A549 (cell line): ENCODE measurements around the gene SF3A1. TPM values are rescaled to one million over a fixed set of nuclear protein-coding genes. Genes with fewer than 3 reads are reported as not detected.

Source experiments
- ATAC-seq, 2 experiments: fragments of 200-7000 bp in 1 of 2; fragments of >200 bp in 1 of 2; cut with Nextera tagmentation in 1 of 2; cut with Tn5 transposase in 1 of 2; 3 replicates each; pipeline versions ENCODE4 v1.8.0 to v1.9.1; 2018 to 2020; ENCODE audit warnings: mild to moderate bottlenecking in 1 of 2, moderate library complexity in 1 of 2
- CTCF ChIA-PET: fragments of 300-600 bp; sonication (Branson Sonifier 250); formaldehyde crosslinking; extraction: SDS; loops from one replicate; lab custom pipeline; 2021; ENCODE audit warnings: antibody characterized with exemption, inconsistent platforms; lab: Yijun Ruan, JAX
- POLR2A ChIA-PET: fragments of 350-600 bp; formaldehyde crosslinking; extraction: SDS; loops from one replicate; lab custom pipeline; 2021; ENCODE audit warnings: antibody characterized with exemption, inconsistent platforms; lab: Yijun Ruan, JAX
- DNase-seq, 2 experiments: peaks; one replicate each; pipeline versions ENCODE4 v3.0.0 to v3.0.0-alpha.2; 2011 to 2016; ENCODE audit warnings: low read depth in 1 of 2, low spot score in 1 of 2
- FAIRE-seq: peaks from 2 replicates; lab custom pipeline; 2011; peaks lifted over from hg19 to GRCh38; lab: Jason Lieb, UNC
- H3K27ac ChIP-seq, 2 experiments: fragments of >200 bp; sonication (Bioruptor Twin); formaldehyde crosslinking; 3 replicates each; pipeline ENCODE4 v1.5.1; 2016 to 2017
- H3K4me1 ChIP-seq: fragments of >200 bp; sonication (Bioruptor Twin); formaldehyde crosslinking; 3 replicates; pipeline ENCODE4 v1.6.1; 2016
- H3K4me2 ChIP-seq: fragments of >200 bp; sonication (Bioruptor Twin); formaldehyde crosslinking; 3 replicates; pipeline ENCODE4 v1.6.1; 2016
- H3K4me3 ChIP-seq: fragments of >200 bp; sonication (Bioruptor Twin); formaldehyde crosslinking; 3 replicates; pipeline ENCODE4 v1.5.1; 2016
- H3K9me3 ChIP-seq: fragments of >200 bp; sonication (Bioruptor Twin); formaldehyde crosslinking; 3 replicates; pipeline ENCODE4 v1.6.1; 2016
- CTCF ChIP-seq: fragments of >200 bp; sonication (Bioruptor Twin); formaldehyde crosslinking; IDR thresholded peaks from 3 replicates; pipeline ENCODE4 v1.5.1; 2016
- FOSB ChIP-seq: fragments of 250-450 bp; sonication (Bioruptor Pico); IDR thresholded peaks from 2 replicates; pipeline ENCODE4 v1.5.0; 2020; ENCODE audit warnings: mild to moderate bottlenecking, moderate library complexity
- FOSL2 ChIP-seq, 2 experiments: fragments of 450-650 bp in 1 of 2; fragments of >200 bp in 1 of 2; sonication (Bioruptor Twin) in 1 of 2; formaldehyde crosslinking; IDR thresholded peaks; 2 replicates each; pipeline versions ENCODE4 v1.5.0 to v1.6.1; 2016 to 2020; ENCODE audit warnings: mild to moderate bottlenecking in 1 of 2, moderate library complexity in 1 of 2
- HEYL ChIP-seq: fragments of 250-450 bp; sonication (Bioruptor Pico); IDR thresholded peaks from 2 replicates; pipeline ENCODE4 v1.8.0; 2021; ENCODE audit warnings: mild to moderate bottlenecking, moderate library complexity
- HMGXB4 ChIP-seq: fragments of 250-450 bp; sonication (Bioruptor Pico); IDR thresholded peaks from 2 replicates; pipeline ENCODE4 v1.5.0; 2021; ENCODE audit warnings: mild to moderate bottlenecking, moderate library complexity, borderline replicate concordance
- HOXB13 ChIP-seq: fragments of 250-450 bp; sonication (Bioruptor Pico); IDR thresholded peaks from 2 replicates; pipeline ENCODE4 v1.5.0; 2020; ENCODE audit warnings: low read depth, mild to moderate bottlenecking, moderate library complexity
- HOXB5 ChIP-seq: fragments of 250-450 bp; sonication (Bioruptor Pico); IDR thresholded peaks from 2 replicates; pipeline ENCODE4 v1.5.0; 2020; ENCODE audit warnings: mild to moderate bottlenecking, moderate library complexity
- MAFK ChIP-seq: fragments of 450-650 bp; IDR thresholded peaks from 2 replicates; pipeline ENCODE4 v1.6.1; 2014; ENCODE audit not compliant: partially characterized antibody
- MAX ChIP-seq: IDR thresholded peaks from 2 replicates; pipeline ENCODE4 v1.6.1; 2012
- MYC ChIP-seq: IDR thresholded peaks from 2 replicates; pipeline ENCODE4 v1.6.1; 2012; ENCODE audit warnings: mild to moderate bottlenecking, inconsistent platforms, low read length, improper control_type of control experiment, borderline replicate concordance
- NFE2L2 ChIP-seq: fragments of 150-350 bp; conservative IDR thresholded peaks from 2 replicates; pipeline ENCODE4 v1.6.1; 2014; ENCODE audit warnings: low read length
- NR3C1 ChIP-seq: fragments of >200 bp; sonication (Bioruptor Twin); formaldehyde crosslinking; IDR thresholded peaks from 3 replicates; pipeline ENCODE4 v1.6.1; 2017
- POLR2A ChIP-seq: IDR thresholded peaks from 2 replicates; pipeline ENCODE4 v1.6.1; 2012; ENCODE audit warnings: mild to moderate bottlenecking, low read length
- POLR2AphosphoS2 ChIP-seq: conservative IDR thresholded peaks from 2 replicates; pipeline ENCODE4 v1.6.1; 2012; ENCODE audit warnings: low read length, improper control_type of control experiment, inconsistent platforms
- RCOR1 ChIP-seq: fragments of 150-350 bp; IDR thresholded peaks from 2 replicates; pipeline ENCODE4 v1.6.1; 2014; ENCODE audit warnings: antibody characterized with exemption, low read length, low read depth
- REST ChIP-seq: fragments of 200-600 bp; sonication (generic); IDR thresholded peaks from 2 replicates; pipeline ENCODE4 v1.6.1; 2016; ENCODE audit warnings: antibody characterized with exemption, mild to moderate bottlenecking, moderate library complexity
- RFX5 ChIP-seq: fragments of 450-650 bp; IDR thresholded peaks from 2 replicates; pipeline ENCODE4 v1.7.1; 2014; ENCODE audit warnings: antibody characterized with exemption, mild to moderate bottlenecking, moderate library complexity
- ZC3H11A ChIP-seq: fragments of 450-650 bp; IDR thresholded peaks from 2 replicates; pipeline ENCODE4 v1.6.1; 2014; ENCODE audit warnings: antibody characterized with exemption, mild to moderate bottlenecking
- ZSCAN20 ChIP-seq: fragments of 250-450 bp; sonication (Bioruptor Pico); IDR thresholded peaks from 2 replicates; pipeline ENCODE4 v1.8.0; 2022; ENCODE audit warnings: mild to moderate bottlenecking, moderate library complexity
- WGBS: methylation state at CpG from one replicate; pipeline ENCODE4 v1.1.6; 2017; ENCODE audit errors: missing lambda C conversion rate; 5-methylcytosine and 5-hydroxymethylcytosine counted together
- polyA plus RNA-seq, 4 experiments: library from polyadenylated mRNA; depleted of rRNA in 3 of 4; stranded (reverse); fragments of >200 nt; fragmentation: RNase III in 1 of 4; extraction: RNeasy Plus Mini Kit Qiagen cat#74134 plus additional on column Dnase treatment in 1 of 4; gene quantifications; 2 replicates in 3 of 4; 3 replicates in 1 of 4; pipeline ENCODE4 v1.2.3, GENCODE V29; 2011 to 2017

The SF3A1 gene
- polyA plus RNA-seq, 2 of the 4 experiments (the other 2 are of a cell fraction) = 47.0 to 57.9 TPM

- TF ChIP-seq REST (no peak), ZC3H11A (no peak), MAX (no peak), HEYL (CRISPR knock-in tag) (no peak), HOXB5 (CRISPR knock-in tag) (no peak), FOSL2 (IDR thresholded peaks at IDR 0.05) (no peak), FOSL2 (CRISPR knock-in tag; IDR thresholded peaks at IDR 0.05) (no peak), CTCF (no peak), NR3C1 (no peak), POLR2AphosphoS2 (no peak), NFE2L2 (no peak)
Observed at GRCh38 chr22:30286331-30286730, 70.4 kb downstream of the SF3A1 start (continued).

- CTCF ChIA-PET = interaction anchor here (0.6 to 4.0 kb wide), 13 partner anchors 9 to 197 kb away, joined by 3 to 37 read pairs (median 4); partner anchors contain the start of gene RNF215
- 89% methylated on average over 3 of the region's 8 CpGs for WGBS
- no peak for ATAC-seq
Observed at GRCh38 chr22:30285846-30286200, 70.9 kb downstream of the SF3A1 start.

More at GRCh38 chr22:30285846-30286200, 70.9 kb downstream of the SF3A1 start:
- H3K9me3 ChIP-seq = no peaks in the 10 kb centered on the region
- H3K4me2 ChIP-seq = no peak overlapping the region
- TF ChIP-seq ZSCAN20 (CRISPR knock-in tag) (no peak), MAFK (no peak), MYC (no peak), HMGXB4 (no peak), RCOR1 (no peak), HOXB13 (no peak), POLR2A (no peak), FOSB (CRISPR knock-in tag) (no peak), RFX5 (no peak), REST (no peak)
- peaks cover 36% of the 10 kb centered on the region for H3K4me1 ChIP-seq
- H3K27ac ChIP-seq = peak overlapping the region; percentile 76 to 92; a peak in 5 of 6 replicates
- DNase-seq (no peak), FAIRE-seq (no peak)
- no peak overlapping the region for H3K4me3 ChIP-seq
- POLR2A ChIA-PET = no interaction called here
